ENCODE measurements around the gene BSG.
"Not testable (repeated sequence)": the region's sequence is repeated elsewhere in the genome, so short reads cannot be mapped to it uniquely, and the experiment has no call there.

Gene BSG

GRCh38 chr19:620166-620862, 47.9 kb downstream of the BSG start:
- DNase-seq (ENCODE audit: low read depth in 3 of 3) = no peak

- DNase-seq (ENCODE audit: low read depth in 3 of 3) = not testable (repeated sequence)
Observed at GRCh38 chr19:621191-621590, 48.8 kb downstream of the BSG start.

- no peak for DNase-seq (ENCODE audit: low read depth in 3 of 3)
Observed at GRCh38 chr19:621819-622218, 49.4 kb downstream of the BSG start.

- no peak for DNase-seq (ENCODE audit: low read depth in 3 of 3)
Observed at GRCh38 chr19:622666-623065, 50.3 kb downstream of the BSG start.

- no peak for DNase-seq (ENCODE audit: low read depth in 3 of 3)
Observed at GRCh38 chr19:623175-623916, 51.0 kb downstream of the BSG start.

GRCh38 chr19:623974-624373, 51.6 kb downstream of the BSG start:
- no peak for DNase-seq (ENCODE audit: low read depth in 3 of 3)

GRCh38 chr19:624433-625109, 52.2 kb downstream of the BSG start:
- DNase-seq (ENCODE audit: low read depth in 3 of 3) = no peak

- DNase-seq (ENCODE audit: low read depth in 3 of 3) = no peak
Observed at GRCh38 chr19:625257-625656, 52.9 kb downstream of the BSG start.

GRCh38 chr19:626566-626965, 54.2 kb downstream of the BSG start:
- not testable (repeated sequence) for DNase-seq (ENCODE audit: low read depth in 3 of 3)

- no peak for DNase-seq (ENCODE audit: low read depth in 3 of 3)
Observed at GRCh38 chr19:628168-628567, 55.8 kb downstream of the BSG start.

GRCh38 chr19:629515-629914, 57.1 kb downstream of the BSG start:
- not testable (repeated sequence) for DNase-seq (ENCODE audit: low read depth in 3 of 3)

- DNase-seq (ENCODE audit: low read depth in 3 of 3) = no peak
Observed at GRCh38 chr19:629961-630714, 57.7 kb downstream of the BSG start.

GRCh38 chr19:632579-633067, 60.2 kb downstream of the BSG start:
- peak in 1 of 3 experiments; percentile 56 for DNase-seq (ENCODE audit: low read depth in 3 of 3)

All from stimulated activated CD4-positive, alpha-beta T cell treated with anti-CD3 and anti-CD28 coated beads, TNF-alpha, amount 100 ng/mL, for 24 hours (primary cell).